Mononuclear cell (primary cell): ENCODE measurements around the gene WSCD2. TPM values are rescaled to one million over a fixed set of nuclear protein-coding genes. Genes with fewer than 3 reads are reported as not detected.

Experiments
- H3K27me3 ChIP-seq: 2 replicates; pipeline ENCODE4 v1.6.0; 2011; ENCODE audit warnings: low read length, control low read depth; ENCODE audit not compliant: insufficient read depth
- H3K4me1 ChIP-seq: 2 replicates; pipeline ENCODE4 v1.5.1; 2011; ENCODE audit warnings: mild to moderate bottlenecking, low read length, control low read depth; ENCODE audit not compliant: insufficient read depth
- H3K4me3 ChIP-seq: 2 replicates; pipeline ENCODE4 v1.5.1; 2011; ENCODE audit warnings: mild to moderate bottlenecking, low read length, moderate library complexity
- H3K9me3 ChIP-seq: 2 replicates; pipeline ENCODE4 v1.5.1; 2011; ENCODE audit warnings: low read depth, mild to moderate bottlenecking, control low read depth, low read length
- total RNA-seq: library from RNA; depleted of rRNA; stranded (reverse); fragments of >200 nt; gene quantifications from one replicate; pipeline ENCODE4 v1.2.3, GENCODE V29; 2012

WSCD2 gene
- total RNA-seq, 1 donor = 0.10 TPM

- no peaks in the 10 kb centered on the region for H3K9me3 ChIP-seq
- no peaks in the 10 kb centered on the region for H3K27me3 ChIP-seq
- no peaks in the 10 kb centered on the region for H3K4me1 ChIP-seq
- H3K4me3 ChIP-seq = no peak overlapping the region
Measured at GRCh38 chr12:108150436-108150835, 21.3 kb downstream of the WSCD2 start.

GRCh38 chr12:108151533-108152169 lies 22.6 kb downstream of the WSCD2 start:
- Histone ChIP-seq H3K27me3 (no peaks in the 10 kb centered on the region), H3K4me3 (no peak overlapping the region), H3K9me3 (no peaks in the 10 kb centered on the region), H3K4me1 (no peaks in the 10 kb centered on the region)

DNA sequence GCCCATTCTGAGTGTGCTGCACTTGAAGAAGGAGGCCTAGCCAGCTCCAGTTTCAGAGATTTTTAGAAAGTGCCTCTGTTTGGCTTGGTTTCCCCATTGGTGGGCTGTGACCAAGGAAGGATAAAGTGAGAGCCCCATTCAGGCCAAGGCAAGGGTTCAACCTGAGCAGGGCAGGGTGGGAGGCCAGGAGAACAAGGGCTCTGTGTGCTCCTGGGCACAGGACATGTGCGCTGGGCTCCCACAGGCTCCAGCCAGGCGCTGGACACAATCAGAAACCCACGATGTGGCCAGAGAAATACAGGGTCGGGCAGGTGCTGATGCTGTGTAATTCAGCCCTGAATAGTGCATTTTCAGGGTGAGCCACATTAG lies 23.1 kb downstream of the WSCD2 start:
- no peaks in the 10 kb centered on the region for H3K9me3 ChIP-seq
- H3K4me3 ChIP-seq = no peak overlapping the region
- no peaks in the 10 kb centered on the region for H3K27me3 ChIP-seq

DNA sequence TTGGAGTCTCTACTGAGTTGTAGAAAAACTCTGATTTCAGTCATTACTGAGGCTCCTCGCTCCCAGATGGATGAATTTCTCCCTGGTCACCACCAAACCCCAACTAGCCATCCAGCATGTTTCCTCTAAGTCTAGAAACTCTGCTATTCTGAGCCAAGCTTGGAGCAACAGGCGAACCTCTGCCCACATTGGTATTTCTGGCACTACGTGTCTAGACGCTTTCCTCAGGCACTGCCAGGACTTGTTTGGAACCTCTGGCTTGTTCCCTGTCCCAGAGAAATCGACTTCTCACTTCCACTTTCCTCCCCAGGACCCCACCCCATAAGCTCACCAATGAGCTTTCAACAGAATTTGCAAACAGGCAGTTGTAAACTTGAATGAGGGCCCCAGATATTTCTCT lies 27.6 kb downstream of the WSCD2 start:
- H3K4me3 ChIP-seq = no peak overlapping the region
- no peaks in the 10 kb centered on the region for H3K27me3 ChIP-seq
- H3K9me3 ChIP-seq = no peaks in the 10 kb centered on the region
- no peaks in the 10 kb centered on the region for H3K4me1 ChIP-seq

More for the DNA sequence above, 23.1 kb downstream of the WSCD2 start:
- H3K4me1 ChIP-seq = no peaks in the 10 kb centered on the region

DNA sequence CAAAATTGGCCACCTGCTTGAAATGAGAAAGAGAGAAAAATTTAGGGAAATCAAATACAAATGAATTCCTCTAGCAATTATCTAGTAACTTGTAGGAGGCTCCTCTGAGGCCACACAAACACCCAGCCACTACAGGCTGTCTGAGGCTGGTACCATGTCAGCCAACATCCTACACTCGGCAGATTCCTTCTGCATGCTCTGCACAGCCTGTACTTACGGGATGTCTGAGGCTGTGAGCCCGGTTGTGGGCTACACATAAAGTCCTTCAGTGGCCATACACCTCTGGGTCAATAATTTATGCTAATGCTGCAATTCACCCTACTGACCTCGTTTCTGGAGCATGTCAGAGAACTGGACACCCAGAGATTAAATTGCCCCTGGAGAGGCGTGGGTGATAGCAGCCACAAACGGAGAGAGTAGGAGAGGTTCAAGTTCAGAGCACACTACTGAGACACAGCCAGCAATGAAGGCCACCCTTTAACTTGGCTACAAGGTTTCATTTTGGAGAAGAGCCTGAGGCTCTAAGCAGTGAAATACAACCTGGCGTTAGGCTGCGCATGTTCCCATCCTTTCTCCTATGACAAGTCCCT lies 28.9 kb downstream of the WSCD2 start:
- no peaks in the 10 kb centered on the region for H3K27me3 ChIP-seq
- no peaks in the 10 kb centered on the region for H3K9me3 ChIP-seq
- no peak overlapping the region for H3K4me3 ChIP-seq
- no peaks in the 10 kb centered on the region for H3K4me1 ChIP-seq

- no peaks in the 10 kb centered on the region for H3K4me1 ChIP-seq
- no peaks in the 10 kb centered on the region for H3K9me3 ChIP-seq
- H3K27me3 ChIP-seq = no peaks in the 10 kb centered on the region
- no peak overlapping the region for H3K4me3 ChIP-seq
Measured at GRCh38 chr12:108162207-108162606, 33.1 kb downstream of the WSCD2 start.

GRCh38 chr12:108166505-108166904 lies 37.4 kb downstream of the WSCD2 start:
- no peaks in the 10 kb centered on the region for H3K4me1 ChIP-seq
- H3K4me3 ChIP-seq = no peak overlapping the region
- H3K9me3 ChIP-seq = no peaks in the 10 kb centered on the region
- H3K27me3 ChIP-seq = peaks cover 3% of the 10 kb centered on the region

GRCh38 chr12:108167974-108168373 lies 38.9 kb downstream of the WSCD2 start:
- Histone ChIP-seq H3K4me1 (no peaks in the 10 kb centered on the region), H3K9me3 (no peaks in the 10 kb centered on the region), H3K4me3 (no peak overlapping the region)

DNA sequence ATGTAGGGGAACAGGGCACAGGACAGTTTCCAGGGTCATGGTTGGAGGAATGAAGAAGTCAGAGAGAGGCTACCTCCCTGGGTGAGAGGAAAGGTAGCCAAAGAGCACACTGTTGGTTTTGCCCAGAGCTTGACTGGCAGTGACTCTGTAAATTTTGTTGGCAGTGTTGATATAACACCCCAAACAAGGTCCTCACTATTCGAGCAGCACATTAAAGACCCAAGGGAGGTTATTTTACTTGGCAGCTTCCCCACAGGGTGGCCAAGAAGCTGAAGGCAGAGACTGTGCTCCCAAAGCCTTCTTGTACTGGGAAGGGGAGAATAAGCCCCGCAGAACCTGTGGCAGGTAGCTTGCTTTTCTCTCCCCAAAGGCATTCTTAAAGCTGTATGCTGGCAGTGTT lies 40.6 kb downstream of the WSCD2 start:
- Histone ChIP-seq H3K27me3 (peaks cover 3% of the 10 kb centered on the region), H3K4me3 (no peak overlapping the region), H3K9me3 (no peaks in the 10 kb centered on the region), H3K4me1 (no peaks in the 10 kb centered on the region)

More at GRCh38 chr12:108167974-108168373, 38.9 kb downstream of the WSCD2 start:
- peaks cover 3% of the 10 kb centered on the region for H3K27me3 ChIP-seq

DNA sequence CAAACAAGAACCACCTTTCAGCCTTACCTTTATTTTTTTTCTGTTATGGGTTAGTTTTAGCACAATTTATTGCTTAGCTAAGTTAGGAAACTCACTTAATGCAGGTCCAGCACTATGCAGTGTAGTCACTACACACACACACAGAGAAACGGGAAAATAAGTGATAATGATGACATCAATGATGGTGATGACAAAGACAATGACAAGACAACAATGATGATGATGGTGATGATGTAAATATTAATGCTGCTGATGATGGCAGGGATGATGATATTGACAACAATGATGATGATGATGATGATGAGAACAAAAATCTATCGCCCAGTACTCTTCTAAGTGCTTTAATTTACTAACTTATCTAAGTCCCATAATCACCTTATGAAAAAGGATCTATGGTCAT lies 41.1 kb downstream of the WSCD2 start:
- Histone ChIP-seq H3K9me3 (no peaks in the 10 kb centered on the region), H3K4me1 (no peaks in the 10 kb centered on the region)

GRCh38 chr12:108172033-108172432 lies 42.9 kb downstream of the WSCD2 start:
- Histone ChIP-seq H3K9me3 (no peaks in the 10 kb centered on the region), H3K4me1 (no peaks in the 10 kb centered on the region), H3K4me3 (no peak overlapping the region), H3K27me3 (peaks cover 3% of the 10 kb centered on the region)

More for the DNA sequence above, 41.1 kb downstream of the WSCD2 start:
- peaks cover 3% of the 10 kb centered on the region for H3K27me3 ChIP-seq
- no peak overlapping the region for H3K4me3 ChIP-seq

GRCh38 chr12:108173160-108173559 lies 44.1 kb downstream of the WSCD2 start:
- no peak overlapping the region for H3K4me3 ChIP-seq
- peaks cover 3% of the 10 kb centered on the region for H3K27me3 ChIP-seq
- no peaks in the 10 kb centered on the region for H3K4me1 ChIP-seq
- H3K9me3 ChIP-seq = no peaks in the 10 kb centered on the region

- no peaks in the 10 kb centered on the region for H3K9me3 ChIP-seq
- no peaks in the 10 kb centered on the region for H3K4me1 ChIP-seq
- peaks cover 3% of the 10 kb centered on the region for H3K27me3 ChIP-seq
- H3K4me3 ChIP-seq = no peak overlapping the region
Measured at GRCh38 chr12:108173892-108174291, 44.8 kb downstream of the WSCD2 start.

- Histone ChIP-seq H3K27me3 (peaks cover 3% of the 10 kb centered on the region), H3K9me3 (no peaks in the 10 kb centered on the region), H3K4me3 (no peak overlapping the region), H3K4me1 (no peaks in the 10 kb centered on the region)
Measured at GRCh38 chr12:108174641-108175040, 45.6 kb downstream of the WSCD2 start.

DNA sequence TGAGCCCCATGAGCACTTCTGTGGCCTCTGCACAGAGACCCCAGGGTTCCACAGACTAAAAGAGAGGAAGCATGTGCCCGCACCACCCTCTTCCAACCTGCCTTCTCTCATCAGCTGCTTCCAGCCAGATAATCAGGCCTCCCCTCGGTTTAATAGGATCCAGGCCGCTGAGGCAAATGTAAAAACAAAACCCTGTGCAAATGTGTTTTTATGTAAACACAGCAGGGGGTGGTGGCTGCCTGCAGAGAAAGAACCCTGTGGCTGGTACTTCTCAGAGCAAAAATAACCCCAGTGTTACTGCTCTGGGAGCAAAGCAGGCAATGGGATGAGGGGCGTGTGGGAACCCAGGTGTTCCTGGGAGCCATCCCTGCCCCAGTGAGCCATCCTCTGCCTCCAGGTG lies 46.2 kb downstream of the WSCD2 start:
- Histone ChIP-seq H3K27me3 (peaks cover 3% of the 10 kb centered on the region), H3K4me3 (no peak overlapping the region), H3K4me1 (no peaks in the 10 kb centered on the region), H3K9me3 (no peaks in the 10 kb centered on the region)

DNA sequence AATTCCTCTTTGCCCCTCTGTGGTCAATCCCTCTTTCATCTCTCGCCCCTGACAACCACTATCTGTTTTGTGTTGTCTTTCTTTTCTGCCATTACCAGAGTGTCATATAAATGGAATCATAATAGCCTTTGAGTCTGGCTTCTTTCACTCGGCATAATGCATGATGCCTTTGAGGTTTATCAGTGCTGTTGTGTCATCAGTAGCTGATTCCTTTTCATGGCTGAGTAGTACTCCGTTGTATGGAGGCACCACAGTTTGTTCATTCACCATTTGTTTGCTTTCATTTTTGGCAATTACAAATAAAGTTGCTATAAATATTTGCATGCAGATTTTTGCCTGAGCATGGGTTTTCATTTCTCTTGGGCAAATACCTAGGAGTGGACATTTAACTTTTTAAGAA lies 47.2 kb downstream of the WSCD2 start:
- no peaks in the 10 kb centered on the region for H3K27me3 ChIP-seq
- H3K4me3 ChIP-seq = no peak overlapping the region
- no peaks in the 10 kb centered on the region for H3K9me3 ChIP-seq
- no peaks in the 10 kb centered on the region for H3K4me1 ChIP-seq
